ENCODE data around the gene AK9. TPM values are rescaled to one million over a fixed set of nuclear protein-coding genes. Genes with fewer than 3 reads are reported as not detected.

AK9 gene
- total and polyA plus RNA-seq, 9 of the 15 experiments (the other 6 are each of a cell fraction or from before 2014, with no cell fraction given) = 0.59 to 1.9 (median 1.2) TPM

DNA sequence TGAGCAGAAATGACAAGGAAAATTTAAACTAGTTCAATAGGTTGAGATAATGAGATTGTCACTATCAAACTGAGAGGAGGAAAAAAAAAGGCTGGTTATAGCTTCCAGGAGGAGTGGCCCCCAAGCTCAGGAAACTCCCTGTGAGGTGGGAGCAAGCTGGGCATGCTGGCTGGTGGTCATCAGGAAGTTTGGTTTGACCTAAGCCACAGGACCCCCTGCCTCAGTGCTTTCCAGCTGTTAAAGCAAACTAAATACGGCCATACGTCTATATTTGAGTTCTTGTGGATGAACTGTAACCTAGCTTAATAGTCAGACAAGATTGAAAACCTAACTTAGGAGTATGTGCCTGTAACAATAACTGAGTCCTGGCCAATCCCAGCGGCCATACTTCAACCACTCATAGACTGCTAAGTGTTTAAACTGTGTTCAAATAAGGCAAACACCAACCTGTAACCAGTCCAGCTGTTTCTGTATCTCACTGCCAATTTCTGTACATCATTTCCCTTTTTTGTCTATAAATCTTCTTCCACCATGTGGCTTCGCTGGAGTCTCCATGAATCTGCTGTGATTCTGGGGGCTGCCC lies 183.4 kb downstream of the AK9 start:
- POLR2A ChIA-PET = interaction anchor here (0.9 to 1.6 kb wide), 4 partner anchors 12 to 23 kb away, joined by 3 to 7 read pairs (median 5); no protein-coding TSS in a partner anchor
- no peak for ATAC-seq
- no TSS peak for BruUV-seq (replicated peaks)
- Histone ChIP-seq H3K9ac (ENCODE audit: insufficient read depth in 1 of 2, low read depth in 2 of 2, low read length in 2 of 2) (no peak overlapping the region), H3K27me3 (ENCODE audit: control insufficient read depth in 2 of 2, insufficient read depth in 2 of 2, low read length in 2 of 2) (peaks cover 7 to 14% of the 10 kb centered on the region in 2 experiments; a peak in 3 of 5 replicates), H3K9me1 (ENCODE audit: control insufficient read depth, insufficient read depth, low read length) (no peaks in the 10 kb centered on the region), H3K4me1 (replicated peaks in 1 of 2; ENCODE audit: control insufficient read depth in 2 of 2, insufficient read depth in 2 of 2, low read length in 2 of 2) (no peaks in the 10 kb centered on the region), H4K20me1 (replicated peaks; ENCODE audit: control insufficient read depth, insufficient read depth, low read length) (no peaks in the 10 kb centered on the region), H3K4me2 (ENCODE audit: insufficient read depth, low read length) (no peak overlapping the region), H3K79me2 (ENCODE audit: control insufficient read depth, insufficient read depth, low read length) (no peaks in the 10 kb centered on the region), H2AFZ (ENCODE audit: low read depth, low read length) (no peak overlapping the region), H3K9me3 (replicated peaks; ENCODE audit: control insufficient read depth, insufficient read depth, low read depth, low read length) (no peaks in the 10 kb centered on the region), H3K4me3 (no peak overlapping the region), H3K27ac (ENCODE audit: extremely low read depth, low read depth, low read length) (no peak overlapping the region), H3K36me3 (ENCODE audit: control insufficient read depth, insufficient read depth, low read length) (no peaks in the 10 kb centered on the region)
- WGBS (ENCODE audit: insufficient coverage, low coverage, missing lambda C conversion rate) = 4% methylated on average over 4 of the region's 4 CpGs
- in situ Hi-C loops (cut with MboI) (no loop called here), intact Hi-C loops (cut with micrococcal nuclease) (no loop called here)
- CTCF ChIA-PET (ENCODE audit: low intra/inter-chr PET ratio) = no interaction called here
- no peak for DNase-seq (ENCODE audit: extremely low read depth in 1 of 4, low spot score in 3 of 4)
- no peak for FAIRE-seq
- no peak for TF ChIP-seq ZNF224 (CRISPR knock-in tag; IDR thresholded peaks at IDR 0.05)
- TF ChIP-seq, protein P1, sequence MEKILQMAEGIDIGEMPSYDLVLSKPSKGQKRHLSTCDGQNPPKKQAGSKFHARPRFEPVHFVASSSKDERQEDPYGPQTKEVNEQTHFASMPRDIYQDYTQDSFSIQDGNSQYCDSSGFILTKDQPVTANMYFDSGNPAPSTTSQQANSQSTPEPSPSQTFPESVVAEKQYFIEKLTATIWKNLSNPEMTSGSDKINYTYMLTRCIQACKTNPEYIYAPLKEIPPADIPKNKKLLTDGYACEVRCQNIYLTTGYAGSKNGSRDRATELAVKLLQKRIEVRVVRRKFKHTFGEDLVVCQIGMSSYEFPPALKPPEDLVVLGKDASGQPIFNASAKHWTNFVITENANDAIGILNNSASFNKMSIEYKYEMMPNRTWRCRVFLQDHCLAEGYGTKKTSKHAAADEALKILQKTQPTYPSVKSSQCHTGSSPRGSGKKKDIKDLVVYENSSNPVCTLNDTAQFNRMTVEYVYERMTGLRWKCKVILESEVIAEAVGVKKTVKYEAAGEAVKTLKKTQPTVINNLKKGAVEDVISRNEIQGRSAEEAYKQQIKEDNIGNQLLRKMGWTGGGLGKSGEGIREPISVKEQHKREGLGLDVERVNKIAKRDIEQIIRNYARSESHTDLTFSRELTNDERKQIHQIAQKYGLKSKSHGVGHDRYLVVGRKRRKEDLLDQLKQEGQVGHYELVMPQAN (IDR thresholded peaks at IDR 0.05; ENCODE audit: borderline replicate concordance) = no peak
- TF ChIP-seq TFAM (CRISPR knock-in tag; conservative IDR thresholded peaks at IDR 0.05) = no peak
- no peak for TF ChIP-seq YBX1 (IDR thresholded peaks at IDR 0.05)
- TF ChIP-seq PURB (CRISPR knock-in tag; IDR thresholded peaks at IDR 0.05; ENCODE audit: low read depth) = no peak
- TF ChIP-seq CREM (IDR thresholded peaks at IDR 0.05; ENCODE audit: low read depth) = no peak
- TF ChIP-seq, protein P2, sequence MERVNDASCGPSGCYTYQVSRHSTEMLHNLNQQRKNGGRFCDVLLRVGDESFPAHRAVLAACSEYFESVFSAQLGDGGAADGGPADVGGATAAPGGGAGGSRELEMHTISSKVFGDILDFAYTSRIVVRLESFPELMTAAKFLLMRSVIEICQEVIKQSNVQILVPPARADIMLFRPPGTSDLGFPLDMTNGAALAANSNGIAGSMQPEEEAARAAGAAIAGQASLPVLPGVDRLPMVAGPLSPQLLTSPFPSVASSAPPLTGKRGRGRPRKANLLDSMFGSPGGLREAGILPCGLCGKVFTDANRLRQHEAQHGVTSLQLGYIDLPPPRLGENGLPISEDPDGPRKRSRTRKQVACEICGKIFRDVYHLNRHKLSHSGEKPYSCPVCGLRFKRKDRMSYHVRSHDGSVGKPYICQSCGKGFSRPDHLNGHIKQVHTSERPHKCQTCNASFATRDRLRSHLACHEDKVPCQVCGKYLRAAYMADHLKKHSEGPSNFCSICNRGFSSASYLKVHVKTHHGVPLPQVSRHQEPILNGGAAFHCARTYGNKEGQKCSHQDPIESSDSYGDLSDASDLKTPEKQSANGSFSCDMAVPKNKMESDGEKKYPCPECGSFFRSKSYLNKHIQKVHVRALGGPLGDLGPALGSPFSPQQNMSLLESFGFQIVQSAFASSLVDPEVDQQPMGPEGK (CRISPR knock-in tag; IDR thresholded peaks at IDR 0.05; ENCODE audit: borderline replicate concordance) = no peak
- no peak for TF ChIP-seq CREBBP (IDR thresholded peaks at IDR 0.05; ENCODE audit: low read depth, low read length)
- no peak for TF ChIP-seq ZNF785 (CRISPR knock-in tag; IDR thresholded peaks at IDR 0.05)
- TF ChIP-seq, protein P3, sequence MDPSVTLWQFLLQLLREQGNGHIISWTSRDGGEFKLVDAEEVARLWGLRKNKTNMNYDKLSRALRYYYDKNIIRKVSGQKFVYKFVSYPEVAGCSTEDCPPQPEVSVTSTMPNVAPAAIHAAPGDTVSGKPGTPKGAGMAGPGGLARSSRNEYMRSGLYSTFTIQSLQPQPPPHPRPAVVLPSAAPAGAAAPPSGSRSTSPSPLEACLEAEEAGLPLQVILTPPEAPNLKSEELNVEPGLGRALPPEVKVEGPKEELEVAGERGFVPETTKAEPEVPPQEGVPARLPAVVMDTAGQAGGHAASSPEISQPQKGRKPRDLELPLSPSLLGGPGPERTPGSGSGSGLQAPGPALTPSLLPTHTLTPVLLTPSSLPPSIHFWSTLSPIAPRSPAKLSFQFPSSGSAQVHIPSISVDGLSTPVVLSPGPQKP (CRISPR knock-in tag; IDR thresholded peaks at IDR 0.05) = no peak
- TF ChIP-seq FOXP1 (CRISPR knock-in tag; IDR thresholded peaks at IDR 0.05) = no peak
- TF ChIP-seq, protein P4, sequence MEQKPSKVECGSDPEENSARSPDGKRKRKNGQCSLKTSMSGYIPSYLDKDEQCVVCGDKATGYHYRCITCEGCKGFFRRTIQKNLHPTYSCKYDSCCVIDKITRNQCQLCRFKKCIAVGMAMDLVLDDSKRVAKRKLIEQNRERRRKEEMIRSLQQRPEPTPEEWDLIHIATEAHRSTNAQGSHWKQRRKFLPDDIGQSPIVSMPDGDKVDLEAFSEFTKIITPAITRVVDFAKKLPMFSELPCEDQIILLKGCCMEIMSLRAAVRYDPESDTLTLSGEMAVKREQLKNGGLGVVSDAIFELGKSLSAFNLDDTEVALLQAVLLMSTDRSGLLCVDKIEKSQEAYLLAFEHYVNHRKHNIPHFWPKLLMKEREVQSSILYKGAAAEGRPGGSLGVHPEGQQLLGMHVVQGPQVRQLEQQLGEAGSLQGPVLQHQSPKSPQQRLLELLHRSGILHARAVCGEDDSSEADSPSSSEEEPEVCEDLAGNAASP (IDR thresholded peaks at IDR 0.05) = no peak
- TF ChIP-seq, protein P5, sequence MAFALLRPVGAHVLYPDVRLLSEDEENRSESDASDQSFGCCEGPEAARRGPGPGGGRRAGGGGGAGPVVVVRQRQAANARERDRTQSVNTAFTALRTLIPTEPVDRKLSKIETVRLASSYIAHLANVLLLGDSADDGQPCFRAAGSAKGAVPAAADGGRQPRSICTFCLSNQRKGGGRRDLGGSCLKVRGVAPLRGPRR (CRISPR knock-in tag; IDR thresholded peaks at IDR 0.05) = no peak
- no peak for TF ChIP-seq CBFA2T2 (conservative IDR thresholded peaks at IDR 0.05)
- no peak for TF ChIP-seq GABPA (tag; conservative IDR thresholded peaks at IDR 0.05; ENCODE audit: low read depth)

All from K562 (cell line).